Measurements from ENCODE around the gene SLCO1B3. TPM values are rescaled to one million over a fixed set of nuclear protein-coding genes. Genes with fewer than 3 reads are reported as not detected.

SLCO1B3 gene
- total and polyA plus RNA-seq, 12 donors, result 0.28 to 2.5 (median 0.35) TPM; not detected in 9

DNA sequence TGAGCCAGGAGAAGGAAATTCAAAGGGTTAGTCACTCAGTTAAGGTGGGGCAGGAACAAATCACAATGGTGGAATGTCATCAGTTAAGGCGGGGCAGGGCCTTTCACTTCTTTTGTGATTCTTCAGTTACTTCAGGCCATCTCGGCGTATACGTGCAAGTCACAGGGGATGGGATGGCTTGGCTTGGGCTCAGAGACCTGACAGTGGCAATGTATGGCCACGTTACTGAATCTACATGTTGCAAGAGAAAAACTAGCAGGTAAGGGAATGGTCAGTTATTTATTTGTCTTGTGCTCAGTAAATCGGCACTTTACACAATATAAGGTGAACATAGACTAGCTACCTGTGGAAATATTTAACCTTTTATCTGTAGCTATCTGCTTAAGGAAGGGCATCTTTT, 11.9 kb downstream of the SLCO1B3 start:
- TF ChIP-seq, protein P1, sequence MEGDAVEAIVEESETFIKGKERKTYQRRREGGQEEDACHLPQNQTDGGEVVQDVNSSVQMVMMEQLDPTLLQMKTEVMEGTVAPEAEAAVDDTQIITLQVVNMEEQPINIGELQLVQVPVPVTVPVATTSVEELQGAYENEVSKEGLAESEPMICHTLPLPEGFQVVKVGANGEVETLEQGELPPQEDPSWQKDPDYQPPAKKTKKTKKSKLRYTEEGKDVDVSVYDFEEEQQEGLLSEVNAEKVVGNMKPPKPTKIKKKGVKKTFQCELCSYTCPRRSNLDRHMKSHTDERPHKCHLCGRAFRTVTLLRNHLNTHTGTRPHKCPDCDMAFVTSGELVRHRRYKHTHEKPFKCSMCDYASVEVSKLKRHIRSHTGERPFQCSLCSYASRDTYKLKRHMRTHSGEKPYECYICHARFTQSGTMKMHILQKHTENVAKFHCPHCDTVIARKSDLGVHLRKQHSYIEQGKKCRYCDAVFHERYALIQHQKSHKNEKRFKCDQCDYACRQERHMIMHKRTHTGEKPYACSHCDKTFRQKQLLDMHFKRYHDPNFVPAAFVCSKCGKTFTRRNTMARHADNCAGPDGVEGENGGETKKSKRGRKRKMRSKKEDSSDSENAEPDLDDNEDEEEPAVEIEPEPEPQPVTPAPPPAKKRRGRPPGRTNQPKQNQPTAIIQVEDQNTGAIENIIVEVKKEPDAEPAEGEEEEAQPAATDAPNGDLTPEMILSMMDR (IDR thresholded peaks at IDR 0.05), result no peak
- H3K4me3 ChIP-seq, result no peak overlapping the region
- no peaks in the 10 kb centered on the region for H3K4me1 ChIP-seq
- intact Hi-C loops (cut with DNase I), result no loop called here
- peaks cover 0 to 3% (median 0%) of the 10 kb centered on the region in 11 donors for H3K9me3 ChIP-seq
- WGBS, 2 donors, result 91 to 92% methylated on average over 6 of the region's 6 CpGs
- H3K27me3 ChIP-seq, result no peaks in the 10 kb centered on the region
- no peak overlapping the region for H3K27ac ChIP-seq
- DNase-seq (no peak), ATAC-seq (no peak)
- H3K36me3 ChIP-seq, result no peaks in the 10 kb centered on the region

DNA sequence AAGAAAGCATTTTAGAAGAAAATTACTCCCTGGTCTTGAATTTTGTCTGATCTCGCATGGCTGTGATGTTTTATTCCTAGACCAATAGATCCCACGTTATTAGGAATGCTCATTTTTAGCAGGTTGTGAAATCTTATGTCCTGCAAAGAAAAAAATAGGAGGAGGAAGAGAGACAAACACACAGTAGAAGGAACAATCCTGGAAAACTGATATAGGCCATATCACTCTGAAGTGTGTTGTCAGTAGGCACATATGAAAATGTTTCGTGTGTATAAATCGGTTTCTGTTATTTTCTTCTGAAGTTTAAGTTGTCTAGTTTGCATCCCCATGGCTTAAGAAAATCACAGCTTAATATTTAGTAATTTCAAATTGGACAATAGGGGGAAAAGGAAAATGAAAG, 12.4 kb downstream of the SLCO1B3 start:
- H3K27me3 ChIP-seq, result no peaks in the 10 kb centered on the region
- no peaks in the 10 kb centered on the region for H3K36me3 ChIP-seq
- TF ChIP-seq, protein P1 (IDR thresholded peaks at IDR 0.05), result no peak
- intact Hi-C loops (cut with DNase I), result no loop called here
- H3K27ac ChIP-seq, result no peak overlapping the region
- ATAC-seq (no peak), DNase-seq (no peak)
- WGBS, 2 donors, result 62 to 70% methylated on average over 4 of the region's 4 CpGs
- no peaks in the 10 kb centered on the region for H3K9me3 ChIP-seq
- no peaks in the 10 kb centered on the region for H3K4me1 ChIP-seq
- no peak overlapping the region for H3K4me3 ChIP-seq

DNA sequence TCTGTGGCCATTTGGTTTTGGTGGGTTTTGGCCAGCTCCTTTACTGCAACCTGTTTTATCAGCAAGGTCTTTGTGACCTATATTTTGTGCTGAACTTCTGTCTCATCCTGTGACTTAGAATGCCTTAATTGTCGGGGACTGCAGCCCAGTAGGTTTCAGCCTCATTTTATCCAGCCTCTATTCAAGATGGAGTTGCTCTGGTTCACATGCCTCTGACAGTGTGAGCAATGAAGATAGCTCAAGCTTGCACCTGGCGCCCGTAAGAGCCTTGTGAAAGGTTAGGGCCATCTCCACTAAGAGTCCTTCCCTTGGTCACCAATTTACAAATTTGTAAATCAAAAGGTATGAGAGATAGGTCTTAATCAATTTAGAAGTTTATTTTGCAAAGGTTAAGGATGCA, 19.4 kb downstream of the SLCO1B3 start:
- 86 to 89% methylated on average over 3 of the region's 3 CpGs for WGBS, 2 donors
- no peak overlapping the region for H3K4me3 ChIP-seq
- H3K9me3 ChIP-seq, result no peaks in the 10 kb centered on the region
- intact Hi-C loops (cut with DNase I), result no loop called here
- H3K4me1 ChIP-seq, result no peaks in the 10 kb centered on the region
- no peak overlapping the region for H3K27ac ChIP-seq
- no peaks in the 10 kb centered on the region for H3K36me3 ChIP-seq
- no peak for DNase-seq
- no peak for ATAC-seq
- TF ChIP-seq, protein P1 (IDR thresholded peaks at IDR 0.05), result no peak
- H3K27me3 ChIP-seq, result no peaks in the 10 kb centered on the region

DNA sequence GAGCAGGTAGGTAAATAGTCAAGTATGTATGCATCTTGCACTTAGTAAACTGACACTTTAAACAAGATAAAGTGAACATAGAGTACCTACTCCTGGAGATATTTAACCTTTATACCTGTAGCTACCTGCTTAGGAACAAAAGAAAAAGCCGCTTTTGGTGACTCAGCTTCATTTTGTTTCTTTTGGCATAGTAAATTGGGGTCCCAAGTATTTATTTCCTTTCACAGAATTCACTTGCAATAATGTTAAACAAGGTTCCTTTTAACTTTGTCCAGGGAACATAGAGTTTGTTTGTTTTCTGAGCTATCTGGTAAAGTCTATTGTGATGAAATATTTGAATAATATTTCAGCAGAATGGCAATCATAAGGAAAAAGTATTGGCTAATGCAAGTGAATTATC, 20.0 kb downstream of the SLCO1B3 start:
- H3K4me1 ChIP-seq, result no peaks in the 10 kb centered on the region
- intact Hi-C loops (cut with DNase I), result no loop called here
- H3K9me3 ChIP-seq, result no peaks in the 10 kb centered on the region
- H3K27ac ChIP-seq, result no peak overlapping the region
- WGBS, 2 donors, result 68 to 73% methylated on average over 1 of the region's 1 CpG
- no peak overlapping the region for H3K4me3 ChIP-seq
- TF ChIP-seq, protein P1 (IDR thresholded peaks at IDR 0.05), result no peak
- no peaks in the 10 kb centered on the region for H3K36me3 ChIP-seq
- DNase-seq, result no peak
- ATAC-seq, result no peak
- no peaks in the 10 kb centered on the region for H3K27me3 ChIP-seq

Data from heart right ventricle (tissue), 16 donors.